HG02623 (cell line): ENCODE measurements around the gene NRF1.
"Not testable (repeated sequence)": the region's sequence is repeated elsewhere in the genome, so short reads cannot be mapped to it uniquely, and the experiment has no call there.

Experiments used
- ATAC-seq: cut with Tn5 transposase; IDR thresholded peaks from one replicate; pipeline ENCODE4 v1.9.1; 2021; ENCODE audit warnings: moderate library complexity; ENCODE audit not compliant: unreplicated experiment

Gene NRF1

DNA sequence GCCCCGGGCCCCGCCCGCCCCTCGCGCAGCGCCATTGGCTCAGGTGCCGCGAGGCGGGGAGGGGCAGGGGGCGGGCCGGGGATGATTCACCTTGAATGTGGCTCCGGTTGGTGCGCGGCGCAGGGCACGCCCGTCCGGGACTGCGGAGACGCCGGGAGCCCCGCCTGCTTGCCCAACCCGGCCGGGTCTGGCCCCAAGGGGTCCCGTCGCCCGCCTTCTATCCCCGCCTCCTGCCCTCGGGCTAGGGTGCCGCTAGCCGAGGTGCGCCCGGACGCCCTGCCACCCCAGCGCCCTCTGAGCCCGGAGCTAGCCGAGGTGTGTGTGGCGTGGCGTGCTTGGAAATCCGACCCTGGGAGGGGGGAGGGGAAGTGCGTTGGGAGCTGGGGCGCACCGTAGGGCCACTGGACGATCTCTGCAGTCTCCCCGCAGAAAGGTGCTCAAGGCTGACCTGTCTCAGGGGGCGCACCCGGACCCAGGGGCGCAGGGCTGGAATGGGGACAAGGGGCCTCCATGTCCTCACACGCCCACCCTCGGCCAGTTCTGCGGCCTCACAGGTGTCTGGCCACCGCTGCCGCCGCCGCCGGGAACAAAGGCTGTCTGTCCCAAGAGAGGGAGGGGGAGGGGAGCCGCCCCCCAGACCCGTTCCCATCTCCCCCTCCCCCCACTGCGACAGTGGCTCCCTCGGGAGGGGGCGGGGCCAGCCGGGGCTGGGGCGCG lies 168.9 kb downstream of the NRF1 start:
- ATAC-seq = no peak

GRCh38 chr7:129780974-129781927 lies 169.7 kb downstream of the NRF1 start:
- no peak for ATAC-seq

DNA sequence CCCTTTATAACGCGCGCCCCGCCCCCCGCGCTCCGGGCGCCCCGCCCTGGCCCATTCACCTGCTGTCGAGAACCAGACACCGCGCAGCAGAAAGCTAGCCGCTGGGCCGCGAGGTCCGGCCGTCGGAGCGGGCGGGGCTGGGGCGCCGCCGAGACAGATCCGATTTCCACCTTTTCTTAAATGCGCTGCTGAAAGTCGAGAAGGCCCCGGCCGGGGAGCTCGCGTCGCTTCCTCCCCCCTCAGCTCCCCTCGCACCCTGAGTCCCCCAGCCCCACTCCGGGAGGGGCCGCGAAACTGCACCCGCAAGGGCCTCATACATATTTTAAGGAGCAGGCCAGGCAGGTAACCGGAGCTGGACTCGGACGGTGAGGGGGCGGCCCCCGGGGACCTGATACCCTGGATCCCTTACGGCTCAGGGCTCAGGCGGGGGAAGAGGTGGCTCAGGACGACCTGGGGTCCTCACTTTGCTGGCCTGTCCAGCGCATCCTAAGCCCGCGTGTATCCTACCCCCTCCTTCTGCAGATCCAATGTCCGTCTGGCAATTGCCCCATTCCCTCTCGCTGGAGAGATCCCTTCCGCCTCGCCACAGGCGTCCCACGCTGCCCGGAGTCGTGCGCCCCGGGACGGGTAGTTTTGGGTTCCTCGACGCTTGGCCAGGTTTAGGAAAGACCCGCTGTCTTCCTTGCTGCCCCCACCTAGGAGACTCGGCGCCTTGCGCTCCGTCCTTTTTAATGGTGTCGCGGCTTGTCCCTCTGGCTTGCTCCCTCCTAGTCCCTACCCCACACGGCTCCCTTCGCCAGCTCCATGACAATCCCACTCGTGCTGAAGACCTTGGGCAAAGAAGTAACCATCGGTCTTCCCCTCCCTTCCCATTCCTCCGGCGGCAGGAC lies 170.7 kb downstream of the NRF1 start:
- no peak for ATAC-seq

GRCh38 chr7:129782818-129783583 lies 171.5 kb downstream of the NRF1 start:
- no peak for ATAC-seq

GRCh38 chr7:129783584-129783919 lies 172.0 kb downstream of the NRF1 start:
- no peak for ATAC-seq

DNA sequence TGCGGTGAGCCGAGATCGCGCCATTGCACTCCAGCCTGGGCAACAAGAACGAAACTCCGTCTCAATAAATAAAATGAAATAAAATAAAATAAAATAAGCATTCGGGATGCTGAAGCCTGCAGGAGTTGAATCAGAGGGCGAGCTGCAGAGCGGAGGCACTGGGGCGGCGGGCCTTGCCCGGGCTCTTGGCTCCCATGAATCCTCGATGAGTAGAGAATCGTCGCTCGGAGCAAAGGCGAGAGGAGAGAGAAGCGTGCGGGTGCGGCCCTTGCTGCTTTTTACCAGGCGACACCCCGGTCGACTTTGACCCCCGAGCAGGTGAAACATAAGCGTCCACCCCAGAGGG lies 172.9 kb downstream of the NRF1 start:
- ATAC-seq = no peak

- no peak for ATAC-seq
Measured at GRCh38 chr7:129784783-129785684, 173.5 kb downstream of the NRF1 start.

DNA sequence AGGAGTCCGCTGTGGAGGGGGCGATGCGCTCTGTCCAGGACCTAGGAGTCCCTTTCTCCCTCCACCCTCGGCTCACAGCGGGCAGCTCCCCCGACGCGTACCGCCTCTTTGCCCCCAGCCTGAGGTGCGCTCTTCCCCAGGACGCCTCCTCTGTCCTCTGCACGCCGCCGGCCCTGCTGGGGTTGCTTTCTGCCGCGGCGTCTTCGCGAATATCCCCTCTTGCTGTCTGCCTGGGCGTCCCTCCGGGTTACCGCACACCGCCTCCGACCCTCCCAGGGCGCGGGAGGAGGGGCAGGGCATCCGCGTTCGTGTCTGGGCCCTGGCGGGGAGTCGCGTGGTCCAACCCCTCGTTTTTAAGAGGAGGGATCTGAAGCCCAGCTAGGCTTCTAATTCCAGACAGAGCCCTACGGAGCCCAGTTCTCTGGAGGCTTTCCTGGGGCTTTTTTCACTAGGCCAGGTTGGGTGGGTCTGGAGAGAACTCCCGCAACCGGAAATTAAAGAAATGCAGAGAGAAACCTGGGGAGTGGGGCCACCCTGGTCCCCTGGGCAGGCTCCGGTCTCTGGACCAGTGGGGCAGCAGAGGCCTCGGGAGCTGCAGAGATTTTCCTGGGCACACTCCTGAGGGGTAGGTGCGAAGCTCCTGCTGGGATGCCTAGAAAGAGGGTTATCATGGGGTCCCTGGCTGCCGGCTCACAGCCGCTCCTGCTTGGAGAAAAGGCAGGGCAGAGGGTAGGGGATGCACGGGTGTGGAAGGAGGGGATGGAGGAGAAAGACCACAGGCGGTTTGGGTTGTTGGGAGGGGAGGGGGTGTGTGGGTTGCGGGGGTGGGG lies 174.4 kb downstream of the NRF1 start:
- no peak for ATAC-seq

GRCh38 chr7:129786825-129787563 lies 175.5 kb downstream of the NRF1 start:
- ATAC-seq = no peak

- no peak for ATAC-seq
Measured at GRCh38 chr7:129789000-129789399, 177.5 kb downstream of the NRF1 start.

DNA sequence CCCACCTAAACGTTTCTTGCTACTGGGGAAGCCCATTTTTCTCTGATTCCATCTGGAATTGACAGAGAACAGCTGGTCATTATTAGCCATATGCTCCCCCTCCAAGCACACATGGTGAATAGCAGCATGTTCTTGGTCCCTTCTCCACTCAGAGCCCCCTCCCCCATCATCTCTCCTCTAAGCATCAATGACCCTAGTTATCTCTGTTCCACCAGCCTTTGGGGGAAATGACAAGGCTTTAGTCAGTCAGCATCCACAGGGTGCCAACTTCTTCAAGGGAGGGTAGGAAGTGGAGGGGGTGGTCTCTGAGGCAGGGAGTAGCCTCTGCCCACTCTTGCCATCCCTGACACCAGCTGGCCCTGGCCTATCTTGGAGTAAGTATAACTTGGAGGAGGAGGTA lies 178.1 kb downstream of the NRF1 start:
- no peak for ATAC-seq

GRCh38 chr7:129790136-129790535 lies 178.6 kb downstream of the NRF1 start:
- ATAC-seq = no peak

DNA sequence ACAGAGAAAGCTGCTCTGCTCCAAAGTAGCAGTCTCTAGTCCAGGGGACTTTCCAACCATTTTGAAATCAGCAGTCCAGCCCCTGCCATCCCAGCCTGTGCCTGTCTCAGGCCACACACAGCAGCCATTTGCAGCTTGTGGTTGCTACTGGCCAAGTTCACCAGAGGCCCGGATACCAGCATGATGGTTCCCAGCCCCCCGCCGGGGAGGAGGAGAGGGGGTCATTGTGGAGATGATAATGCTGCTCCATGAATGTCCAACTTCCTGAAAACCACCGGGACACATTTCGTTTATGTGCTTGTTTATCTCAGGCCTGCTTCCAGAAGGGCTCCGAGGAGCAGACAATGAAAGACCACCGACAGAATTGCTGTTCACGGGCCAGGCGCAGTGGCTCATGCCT lies 181.2 kb downstream of the NRF1 start:
- no peak for ATAC-seq

DNA sequence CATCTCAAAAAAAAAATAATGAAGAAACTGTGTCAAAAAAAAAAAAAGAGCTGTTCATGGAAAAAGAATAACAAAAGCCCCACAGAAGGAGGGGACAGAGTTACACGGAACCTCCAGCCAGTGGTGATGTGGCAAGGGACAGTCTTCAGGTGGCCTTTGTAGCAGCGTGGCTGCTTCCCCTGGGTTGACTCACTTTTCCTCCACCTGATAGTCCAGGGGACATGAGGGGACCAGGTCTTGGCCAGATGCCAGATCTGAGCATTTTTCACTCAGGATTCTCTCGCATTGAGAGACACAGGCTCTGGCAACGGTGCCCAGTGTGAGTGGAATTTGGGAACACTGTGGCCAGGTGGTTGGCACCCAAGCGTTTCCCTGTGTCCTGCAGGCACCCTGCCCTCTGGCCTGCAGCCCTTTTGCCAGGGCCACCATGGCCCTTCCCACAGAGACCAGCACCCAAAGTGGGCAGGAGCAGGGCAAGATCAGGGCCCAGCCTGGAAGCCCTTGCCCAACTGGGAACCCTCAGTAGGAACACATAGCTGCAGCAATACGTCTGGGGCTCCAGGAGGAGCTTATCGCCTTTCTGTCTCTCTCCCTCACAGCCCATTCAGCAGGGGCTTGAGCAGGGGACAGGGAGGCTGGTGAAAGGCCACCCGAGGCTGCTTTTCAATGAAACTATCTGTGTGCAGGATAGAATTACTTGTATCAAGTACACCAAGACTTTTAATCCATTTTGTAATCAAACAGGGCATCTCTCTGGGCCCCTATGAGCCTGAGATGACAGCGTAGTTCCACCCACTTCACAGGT lies 182.2 kb downstream of the NRF1 start:
- ATAC-seq = no peak

- not testable (repeated sequence) for ATAC-seq
Measured at GRCh38 chr7:129794461-129794860, 182.9 kb downstream of the NRF1 start.

- ATAC-seq = no peak
Measured at GRCh38 chr7:129796186-129796775, 184.8 kb downstream of the NRF1 start.
